HCT116 (cell line): Measurements from ENCODE around the gene CTSE. TPM values are rescaled to one million over a fixed set of nuclear protein-coding genes. Genes with fewer than 3 reads are reported as not detected.

Source experiments
- ATAC-seq: fragments of 200-7000 bp; cut with Tn5 transposase; 2 replicates; pipeline ENCODE4 v1.9.1; 2020; ENCODE audit warnings: mild to moderate bottlenecking, moderate library complexity
- BruUV-seq: library from RNA; stranded (reverse); fragments of 400-500 nt; replicated peaks from 2 replicates; lab custom pipeline; 2021; lab: Mats Ljungman, UMichigan
- CTCF ChIA-PET: fragments of 300-600 bp; sonication (Branson Sonifier 250); formaldehyde crosslinking; loops from one replicate; lab custom pipeline; 2021; ENCODE audit warnings: antibody characterized with exemption; lab: Charles Lee
- POLR2A ChIA-PET: fragments of 300-600, 350-600 bp; sonication (Branson Sonifier 250); formaldehyde crosslinking; loops from one replicate; lab custom pipeline; 2021; ENCODE audit warnings: antibody characterized with exemption; lab: Charles Lee
- RAD21 ChIA-PET, 2 experiments: fragments of 300-600 bp; sonication (Branson Sonifier 250); formaldehyde crosslinking; loops; one replicate each; lab custom pipeline; 2023; ENCODE audit warnings: low total read pairs in 2 of 2; ENCODE audit not compliant: uncharacterized antibody in 2 of 2, unreplicated experiment in 2 of 2, low non-redundant PET in 1 of 2; lab: Charles Lee
- DNase-seq: peaks from one replicate; pipeline ENCODE4 v3.0.0-alpha.2; 2010; ENCODE audit warnings: low read depth, low spot score
- H2AFZ ChIP-seq: fragments of 200-600 bp; shearing (Covaris generic), sonication (generic); 2 replicates; pipeline ENCODE4 v1.6.1; 2017; ENCODE audit warnings: low read depth, mixed run types, mixed read lengths, antibody characterized with exemption, low read length; ENCODE audit not compliant: poor library complexity, severe bottlenecking
- H3K27ac ChIP-seq: 2 replicates; pipeline ENCODE4 v1.5.1; 2012; ENCODE audit warnings: low read depth, low read length
- H3K27me3 ChIP-seq: fragments of 200-600 bp; sonication (generic); 2 replicates; pipeline ENCODE4 v1.6.1; 2016; ENCODE audit warnings: mixed run types, low read length, mixed read lengths; ENCODE audit not compliant: insufficient read depth
- H3K36me3 ChIP-seq, 2 experiments: fragments of 200-500 bp in 1 of 2; fragments of 200-600 bp in 1 of 2; sonication (Bioruptor generic) in 1 of 2; sonication (generic) in 1 of 2; 2 replicates each; pipeline versions ENCODE4 v1.5.1 to v1.6.1; 2014 to 2016; ENCODE audit warnings: low read length in 2 of 2, inconsistent platforms in 1 of 2, mixed read lengths in 1 of 2, mixed run types in 1 of 2; ENCODE audit not compliant: insufficient read depth in 2 of 2, control insufficient read depth in 1 of 2
- H3K4me1 ChIP-seq, 2 experiments: fragments of 200-600 bp in 1 of 2; sonication (generic) in 1 of 2; 2 replicates each; pipeline versions ENCODE4 v1.5.1 to v1.6.1; 2012 to 2017; ENCODE audit warnings: low read length in 2 of 2, inconsistent platforms in 1 of 2, mild to moderate bottlenecking in 1 of 2, mixed read lengths in 1 of 2, mixed run types in 1 of 2, moderate library complexity in 1 of 2; ENCODE audit not compliant: insufficient read depth in 2 of 2, control insufficient read depth in 1 of 2
- H3K4me2 ChIP-seq: fragments of 200-600 bp; sonication (generic); 2 replicates; pipeline ENCODE4 v1.6.1; 2017; ENCODE audit warnings: mixed run types, low read length, mixed read lengths
- H3K4me3 ChIP-seq, 2 experiments: fragments of 200-600 bp in 1 of 2; sonication (generic) in 1 of 2; replicated peaks in 1 of 2; 2 replicates each; pipeline ENCODE4 v1.5.1; 2011 to 2016; ENCODE audit warnings: low read length in 2 of 2, control low read depth in 1 of 2, low read depth in 1 of 2, mild to moderate bottlenecking in 1 of 2, mixed read lengths in 1 of 2, mixed run types in 1 of 2
- H3K79me2 ChIP-seq: fragments of 200-600 bp; sonication (generic); 2 replicates; pipeline ENCODE4 v1.6.1; 2017; ENCODE audit warnings: mild to moderate bottlenecking, mixed run types, low read length, moderate library complexity, mixed read lengths; ENCODE audit not compliant: insufficient read depth
- H3K9ac ChIP-seq: fragments of 200-600 bp; sonication (generic); 2 replicates; pipeline ENCODE4 v1.6.1; 2016; ENCODE audit warnings: low read length, mixed read lengths
- H3K9me2 ChIP-seq: fragments of 200-600 bp; sonication (generic), shearing (Covaris generic); 2 replicates; pipeline ENCODE4 v1.6.1; 2017; ENCODE audit warnings: mixed run types, mild to moderate bottlenecking, moderate library complexity; ENCODE audit not compliant: insufficient read depth
- H3K9me3 ChIP-seq, 2 experiments: fragments of 200-500 bp in 1 of 2; fragments of 200-600 bp in 1 of 2; sonication (Bioruptor generic) in 1 of 2; sonication (generic) in 1 of 2; 2 replicates each; pipeline ENCODE4 v1.6.1; 2014 to 2017; ENCODE audit warnings: low read length in 2 of 2, mixed read lengths in 2 of 2, inconsistent platforms in 1 of 2, low read depth in 1 of 2, mild to moderate bottlenecking in 1 of 2, mixed run types in 1 of 2, moderate library complexity in 1 of 2; ENCODE audit not compliant: control insufficient read depth in 1 of 2, insufficient read depth in 1 of 2
- H4K20me1 ChIP-seq: fragments of 200-600 bp; sonication (generic), shearing (Covaris generic); 2 replicates; pipeline ENCODE4 v1.6.1; 2017; ENCODE audit warnings: mixed run types, mild to moderate bottlenecking, moderate library complexity; ENCODE audit not compliant: insufficient read depth
- CEBPB ChIP-seq: IDR thresholded peaks from 2 replicates; pipeline ENCODE4 v1.6.1; 2012; ENCODE audit warnings: low read depth
- CTCF ChIP-seq, 3 experiments: fragments of 200-600 bp in 1 of 3; sonication (generic) in 1 of 3; IDR thresholded peaks in 2 of 3; conservative IDR thresholded peaks in 1 of 3; 2 replicates each; pipeline ENCODE4 v1.5.1; 2012 to 2017; ENCODE audit warnings: low read depth in 2 of 3, low read length in 2 of 3, antibody characterized with exemption in 1 of 3, borderline replicate concordance in 1 of 3, control low read depth in 1 of 3, mild to moderate bottlenecking in 1 of 3, mixed read lengths in 1 of 3, mixed run types in 1 of 3, moderate library complexity in 1 of 3; ENCODE audit not compliant: insufficient read depth in 1 of 3
- EGR1 ChIP-seq: IDR thresholded peaks from 2 replicates; pipeline ENCODE4 v1.6.1; 2012; ENCODE audit warnings: low read depth
- EZH2 ChIP-seq: fragments of 200-600 bp; sonication (generic); IDR thresholded peaks from 2 replicates; pipeline ENCODE4 v1.6.1; 2017; ENCODE audit warnings: antibody characterized with exemption, mixed run types
- JUND ChIP-seq: IDR thresholded peaks from 2 replicates; pipeline ENCODE4 v1.6.1; 2012
- MAX ChIP-seq: IDR thresholded peaks from 2 replicates; pipeline ENCODE4 v1.6.1; 2012
- RAD21 ChIP-seq: IDR thresholded peaks from 2 replicates; pipeline ENCODE4 v1.6.1; 2012; ENCODE audit warnings: low read depth, mild to moderate bottlenecking
- SIN3A ChIP-seq: IDR thresholded peaks from 2 replicates; pipeline ENCODE4 v1.6.1; 2012; ENCODE audit warnings: low read depth
- SRF ChIP-seq: IDR thresholded peaks from 2 replicates; pipeline ENCODE4 v1.6.1; 2012; ENCODE audit warnings: low read depth
- YY1 ChIP-seq: IDR thresholded peaks from 2 replicates; pipeline ENCODE4 v1.6.1; 2011; ENCODE audit warnings: low read length, low read depth, moderate library complexity, mild to moderate bottlenecking; ENCODE audit not compliant: insufficient replicate concordance; ENCODE audit errors: extremely low read depth
- ZBTB33 ChIP-seq: IDR thresholded peaks from 2 replicates; pipeline ENCODE4 v1.6.1; 2011; ENCODE audit warnings: mild to moderate bottlenecking, low read length, moderate library complexity; ENCODE audit not compliant: insufficient replicate concordance; ENCODE audit errors: extremely low read depth
- ZFX ChIP-seq: fragments of 450-650 bp; IDR thresholded peaks from 2 replicates; pipeline ENCODE4 v1.6.1; 2017
- intact Hi-C: fragments of 100-400 bp; cut with micrococcal nuclease; formaldehyde crosslinking; loops from 2 replicates; pipeline ENCODE4 v1.10.0; 2022
- total RNA-seq: library from RNA; stranded (reverse); gene quantifications from one replicate; pipeline ENCODE4 v1.2.1, GENCODE V29; 2021; ENCODE audit not compliant: unreplicated experiment

Gene CTSE
- total RNA-seq, 1 experiment from 2014 or later: 0.12 TPM

GRCh38 chr1:206006946-206007345, 16.7 kb downstream of the CTSE start:
- ATAC-seq: no peak
- no peaks in the 10 kb centered on the region for H3K36me3 ChIP-seq
- no peaks in the 10 kb centered on the region for H4K20me1 ChIP-seq
- no peak for DNase-seq
- CTCF ChIA-PET: no interaction called here
- H3K9me2 ChIP-seq: no peaks in the 10 kb centered on the region
- no peaks in the 10 kb centered on the region for H3K27me3 ChIP-seq
- H2AFZ ChIP-seq: no peak overlapping the region
- no peak overlapping the region for H3K4me3 ChIP-seq
- no peak overlapping the region for H3K4me2 ChIP-seq
- intact Hi-C loops: no loop called here
- no peak for TF ChIP-seq RAD21
- no peak for TF ChIP-seq MAX
- no peak for TF ChIP-seq SIN3A
- no peak for TF ChIP-seq CTCF (IDR thresholded peaks at IDR 0.05 in 2 of 3, conservative IDR thresholded peaks at IDR 0.05 in 1 of 3; ENCODE audit: borderline replicate concordance in 1 of 3, insufficient read depth in 1 of 3, low read depth in 2 of 3, low read length in 2 of 3)
- TF ChIP-seq JUND: no peak
- no peak for TF ChIP-seq EGR1
- no peak for TF ChIP-seq ZBTB33
- TF ChIP-seq SRF: no peak
- TF ChIP-seq ZFX: no peak
- TF ChIP-seq EZH2: no peak
- no peak for TF ChIP-seq YY1
- TF ChIP-seq CEBPB: no peak
- TF ChIP-seq, all 23 proteins: peak for 0
- no peaks in the 10 kb centered on the region for H3K79me2 ChIP-seq
- H3K4me1 ChIP-seq: peaks cover 19 to 30% of the 10 kb centered on the region in 2 experiments
- H3K9me3 ChIP-seq: no peaks in the 10 kb centered on the region
- ChIA-PET POLR2A (no interaction called here), RAD21 (no interaction called here)
- H3K27ac ChIP-seq: no peak overlapping the region
- BruUV-seq: no TSS peak
- no peak overlapping the region for H3K9ac ChIP-seq
